Smooth muscle cell (in vitro differentiated cells): ENCODE measurements around the gene GALNT1. TPM values are rescaled to one million over a fixed set of nuclear protein-coding genes. Genes with fewer than 3 reads are reported as not detected.
A peak's percentile ranks its signal among the peaks of the same experiment; 100 is the strongest.
"Not testable (repeated sequence)": the region's sequence is repeated elsewhere in the genome, so short reads cannot be mapped to it uniquely, and the experiment has no call there.

ENCODE experiments used
- DNase-seq: peaks from one replicate; lab custom pipeline; 2025; ENCODE audit not compliant: unreplicated experiment; lab: John Stamatoyannopoulos, UW
- H2AFZ ChIP-seq: fragments of 200-600 bp; sonication (generic); 2 replicates; pipeline ENCODE4 v1.6.0; 2016; ENCODE audit warnings: antibody characterized with exemption, low read depth, mild to moderate bottlenecking
- H3F3A ChIP-seq: fragments of 200-600 bp; sonication (generic); 2 replicates; pipeline ENCODE4 v1.6.0; 2017; ENCODE audit warnings: antibody characterized with exemption, low read depth
- H3K27ac ChIP-seq: fragments of 200-600 bp; sonication (generic); 2 replicates; pipeline ENCODE4 v1.5.1; 2016; ENCODE audit warnings: low read depth, mild to moderate bottlenecking
- H3K27me3 ChIP-seq: fragments of 200-600 bp; sonication (generic); 2 replicates; pipeline ENCODE4 v1.6.1; 2016; ENCODE audit warnings: low read depth, mild to moderate bottlenecking
- H3K36me3 ChIP-seq: fragments of 200-600 bp; sonication (generic); 2 replicates; pipeline ENCODE4 v1.5.1; 2016; ENCODE audit warnings: low read depth
- H3K4me1 ChIP-seq: fragments of 200-600 bp; sonication (generic); 2 replicates; pipeline ENCODE4 v1.5.1; 2016; ENCODE audit warnings: low read depth
- H3K4me2 ChIP-seq: fragments of 200-600 bp; sonication (generic); 2 replicates; pipeline ENCODE4 v1.6.0; 2016; ENCODE audit warnings: mild to moderate bottlenecking
- H3K4me3 ChIP-seq: fragments of 200-600 bp; sonication (generic); 2 replicates; pipeline ENCODE4 v1.5.1; 2016; ENCODE audit warnings: mild to moderate bottlenecking
- H3K79me2 ChIP-seq: fragments of 200-600 bp; sonication (generic); 2 replicates; pipeline ENCODE4 v1.6.0; 2016; ENCODE audit warnings: low read depth, mild to moderate bottlenecking
- H3K9ac ChIP-seq: fragments of 200-600 bp; sonication (generic); 2 replicates; pipeline ENCODE4 v1.6.0; 2016; ENCODE audit warnings: low read depth
- H3K9me3 ChIP-seq: fragments of 200-600 bp; sonication (generic); replicated peaks from 2 replicates; pipeline ENCODE4 v1.5.1; 2016; ENCODE audit warnings: low read depth
- H4K20me1 ChIP-seq: fragments of 200-600 bp; sonication (generic); 2 replicates; pipeline ENCODE4 v1.6.0; 2016; ENCODE audit warnings: low read depth
- WGBS: methylation state at CpG from one replicate; pipeline ENCODE4 v1.1.7; 2016; ENCODE audit warnings: low lambda C conversion rate; 5-methylcytosine and 5-hydroxymethylcytosine counted together
- polyA plus RNA-seq: library from polyadenylated mRNA; unstranded; fragments of >200 nt; fragmentation: Nextera tagmentation; extraction: Ambion mirVana; gene quantifications from 2 replicates; pipeline ENCODE4 v1.2.1, GENCODE V29; 2016
- total RNA-seq: library from RNA; depleted of rRNA; stranded (reverse); fragments of >200 nt; gene quantifications from 2 replicates; pipeline ENCODE4 v1.2.3, GENCODE V29; 2014
- TF ChIP-seq, protein P1 (sequence below): fragments of 200-600 bp; sonication (generic); IDR thresholded peaks from 2 replicates; pipeline ENCODE4 v1.5.1; 2017; ENCODE audit warnings: borderline replicate concordance, mild to moderate bottlenecking, antibody characterized with exemption; ENCODE audit not compliant: insufficient read depth, poor library complexity, severe bottlenecking

The GALNT1 gene
- total and polyA plus RNA-seq, 2 experiments from 2014 or later, result 151 to 195 TPM

DNA sequence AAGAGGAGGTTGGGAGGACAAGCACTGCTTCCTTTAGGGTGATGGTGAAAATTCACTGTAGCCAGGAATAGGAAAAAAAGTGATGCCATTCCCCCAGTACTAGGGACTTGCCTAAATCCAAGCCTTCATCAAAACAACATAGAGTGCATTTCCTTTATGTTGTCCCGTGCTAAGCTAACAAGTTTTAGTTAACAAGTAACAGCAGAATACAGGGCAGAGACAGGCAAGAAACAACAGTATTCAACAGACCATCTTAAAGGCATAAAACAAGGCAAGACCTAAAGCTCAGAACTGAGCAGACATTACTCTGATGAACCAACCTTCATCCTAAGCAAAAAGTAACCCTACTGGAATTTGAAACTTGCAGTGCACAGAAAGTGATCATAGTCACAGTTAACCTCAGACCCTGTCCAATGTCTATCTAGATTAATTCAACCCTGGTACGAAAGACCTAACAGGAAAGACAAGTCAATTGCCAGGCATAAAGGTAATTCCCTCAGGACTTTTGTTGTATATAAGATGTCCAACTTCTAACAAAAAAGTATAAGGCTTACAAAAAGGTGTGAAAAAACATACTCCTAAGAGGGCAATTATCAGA is 34.4 kb upstream of the GALNT1 start:
- H3K4me1 ChIP-seq, result peaks cover 5% of the 10 kb centered on the region

GRCh38 chr18:35549564-35549963 is 32.0 kb upstream of the GALNT1 start:
- TF ChIP-seq, protein P1, sequence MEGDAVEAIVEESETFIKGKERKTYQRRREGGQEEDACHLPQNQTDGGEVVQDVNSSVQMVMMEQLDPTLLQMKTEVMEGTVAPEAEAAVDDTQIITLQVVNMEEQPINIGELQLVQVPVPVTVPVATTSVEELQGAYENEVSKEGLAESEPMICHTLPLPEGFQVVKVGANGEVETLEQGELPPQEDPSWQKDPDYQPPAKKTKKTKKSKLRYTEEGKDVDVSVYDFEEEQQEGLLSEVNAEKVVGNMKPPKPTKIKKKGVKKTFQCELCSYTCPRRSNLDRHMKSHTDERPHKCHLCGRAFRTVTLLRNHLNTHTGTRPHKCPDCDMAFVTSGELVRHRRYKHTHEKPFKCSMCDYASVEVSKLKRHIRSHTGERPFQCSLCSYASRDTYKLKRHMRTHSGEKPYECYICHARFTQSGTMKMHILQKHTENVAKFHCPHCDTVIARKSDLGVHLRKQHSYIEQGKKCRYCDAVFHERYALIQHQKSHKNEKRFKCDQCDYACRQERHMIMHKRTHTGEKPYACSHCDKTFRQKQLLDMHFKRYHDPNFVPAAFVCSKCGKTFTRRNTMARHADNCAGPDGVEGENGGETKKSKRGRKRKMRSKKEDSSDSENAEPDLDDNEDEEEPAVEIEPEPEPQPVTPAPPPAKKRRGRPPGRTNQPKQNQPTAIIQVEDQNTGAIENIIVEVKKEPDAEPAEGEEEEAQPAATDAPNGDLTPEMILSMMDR, result no peak
- 21% methylated on average over 1 of the region's 1 CpG for WGBS

More for the DNA sequence above, 34.4 kb upstream of the GALNT1 start:
- Histone ChIP-seq H3K27me3 (no peaks in the 10 kb centered on the region), H3F3A (no peaks in the 10 kb centered on the region), H4K20me1 (no peaks in the 10 kb centered on the region), H2AFZ (no peak overlapping the region), H3K36me3 (no peaks in the 10 kb centered on the region), H3K9me3 (no peaks in the 10 kb centered on the region), H3K4me2 (no peak overlapping the region), H3K79me2 (no peaks in the 10 kb centered on the region), H3K9ac (no peak overlapping the region), H3K4me3 (no peak overlapping the region), H3K27ac (no peak overlapping the region)
- no peak for DNase-seq
- 73% methylated on average over 2 of the region's 2 CpGs for WGBS
- TF ChIP-seq, protein P1, result no peak

GRCh38 chr18:35553300-35553699 is 28.2 kb upstream of the GALNT1 start:
- TF ChIP-seq, protein P1, result no peak
- H3K4me2 ChIP-seq, result no peak overlapping the region
- H3F3A ChIP-seq, result no peaks in the 10 kb centered on the region
- H3K9me3 ChIP-seq, result no peaks in the 10 kb centered on the region
- H3K4me1 ChIP-seq, result peaks cover 5% of the 10 kb centered on the region
- no peaks in the 10 kb centered on the region for H3K79me2 ChIP-seq
- WGBS, result 94% methylated on average over 2 of the region's 2 CpGs
- no peaks in the 10 kb centered on the region for H4K20me1 ChIP-seq
- no peak overlapping the region for H3K27ac ChIP-seq
- H2AFZ ChIP-seq, result no peak overlapping the region
- no peaks in the 10 kb centered on the region for H3K27me3 ChIP-seq
- H3K4me3 ChIP-seq, result no peak overlapping the region
- H3K9ac ChIP-seq, result no peak overlapping the region
- no peak for DNase-seq
- H3K36me3 ChIP-seq, result no peaks in the 10 kb centered on the region

More at GRCh38 chr18:35549564-35549963, 32.0 kb upstream of the GALNT1 start:
- H3K79me2 ChIP-seq, result no peaks in the 10 kb centered on the region
- H4K20me1 ChIP-seq, result no peaks in the 10 kb centered on the region
- no peaks in the 10 kb centered on the region for H3K27me3 ChIP-seq
- peaks cover 5% of the 10 kb centered on the region for H3K4me1 ChIP-seq
- H3K27ac ChIP-seq, result no peak overlapping the region
- no peak for DNase-seq
- H3F3A ChIP-seq, result no peaks in the 10 kb centered on the region
- no peak overlapping the region for H3K4me3 ChIP-seq
- peak overlapping the region; percentile 2 for H2AFZ ChIP-seq
- no peaks in the 10 kb centered on the region for H3K9me3 ChIP-seq
- no peaks in the 10 kb centered on the region for H3K36me3 ChIP-seq
- H3K4me2 ChIP-seq, result no peak overlapping the region
- H3K9ac ChIP-seq, result no peak overlapping the region

GRCh38 chr18:35555538-35555937 is 26.0 kb upstream of the GALNT1 start:
- H3K27me3 ChIP-seq, H3K27ac ChIP-seq, H3K9me3 ChIP-seq, H3K4me1 ChIP-seq, H3K4me2 ChIP-seq, H2AFZ ChIP-seq, H4K20me1 ChIP-seq, H3K79me2 ChIP-seq, H3F3A ChIP-seq, H3K9ac ChIP-seq, H3K36me3 ChIP-seq, DNase-seq, H3K4me3 ChIP-seq: not testable (repeated sequence)
- WGBS, result 97% methylated on average over 5 of the region's 5 CpGs
